Peyer's patch (tissue), 4 donors: ENCODE data around the gene AUTS2.

ENCODE experiments used
- CTCF ChIP-seq, 6 experiments: fragments of 450-650 bp in 4 of 6; fragments of 200-600 bp in 2 of 6; sonication (generic) in 1 of 6; IDR thresholded peaks; one replicate each; pipeline ENCODE4 v1.5.1; 2017 to 2019; ENCODE audit warnings: antibody characterized with exemption in 6 of 6, mild to moderate bottlenecking in 3 of 6, moderate library complexity in 1 of 6
- POLR2A ChIP-seq, 2 donors: fragments of 450-650 bp; IDR thresholded peaks; one replicate each; pipeline ENCODE4 v1.5.1; 2017; ENCODE audit warnings: antibody characterized with exemption in 2 of 2, mild to moderate bottlenecking in 2 of 2, moderate library complexity in 2 of 2

- TF ChIP-seq CTCF (IDR thresholded peaks at IDR 0.05) (no peak), POLR2A (IDR thresholded peaks at IDR 0.05) (no peak)
Observed at GRCh38 chr7:70739646-70740210, 1141.5 kb downstream of the AUTS2 start.
